Rectal smooth muscle tissue (tissue), 1 donor: ENCODE data around the gene WDFY3.

Source experiments
- H3K27ac ChIP-seq: one replicate; pipeline ENCODE4 v1.7.0; 2013; ENCODE audit warnings: low read depth, low read length, inconsistent platforms
- H3K27me3 ChIP-seq: one replicate; pipeline ENCODE4 v1.7.0; 2013; ENCODE audit warnings: low read length; ENCODE audit not compliant: control insufficient read depth, insufficient read depth
- H3K36me3 ChIP-seq: one replicate; pipeline ENCODE4 v1.7.0; 2013; ENCODE audit warnings: low read length; ENCODE audit not compliant: control insufficient read depth, insufficient read depth
- H3K4me1 ChIP-seq: one replicate; pipeline ENCODE4 v1.7.0; 2013; ENCODE audit warnings: low read length; ENCODE audit not compliant: control insufficient read depth, insufficient read depth
- H3K4me3 ChIP-seq: one replicate; pipeline ENCODE4 v1.7.0; 2013; ENCODE audit warnings: low read length
- H3K9ac ChIP-seq: one replicate; pipeline ENCODE4 v1.7.0; 2013; ENCODE audit warnings: low read length

WDFY3 gene

DNA sequence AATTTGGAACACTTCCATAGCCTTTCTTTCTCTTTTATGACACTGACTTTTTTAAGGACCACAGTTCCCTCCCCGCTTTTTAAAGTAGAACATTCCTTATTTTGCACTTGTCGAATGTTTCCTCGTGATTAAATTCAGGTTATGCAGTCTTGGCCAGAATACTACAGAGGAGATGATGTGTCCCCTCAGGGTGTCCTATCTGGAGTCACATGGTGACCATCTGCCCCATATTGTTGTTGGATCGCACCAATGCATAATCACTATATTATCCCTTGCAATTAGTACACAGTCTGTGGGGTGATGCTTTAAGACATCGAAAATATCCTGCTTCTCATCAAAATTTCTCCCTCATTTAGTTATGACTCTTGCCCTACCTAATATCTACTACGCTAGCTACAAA lies 27.4 kb downstream of the WDFY3 start:
- Histone ChIP-seq H3K27ac (no peak overlapping the region), H3K27me3 (no peaks in the 10 kb centered on the region), H3K4me1 (peaks cover 8% of the 10 kb centered on the region), H3K4me3 (no peak overlapping the region), H3K9ac (no peak overlapping the region), H3K36me3 (no peaks in the 10 kb centered on the region)

DNA sequence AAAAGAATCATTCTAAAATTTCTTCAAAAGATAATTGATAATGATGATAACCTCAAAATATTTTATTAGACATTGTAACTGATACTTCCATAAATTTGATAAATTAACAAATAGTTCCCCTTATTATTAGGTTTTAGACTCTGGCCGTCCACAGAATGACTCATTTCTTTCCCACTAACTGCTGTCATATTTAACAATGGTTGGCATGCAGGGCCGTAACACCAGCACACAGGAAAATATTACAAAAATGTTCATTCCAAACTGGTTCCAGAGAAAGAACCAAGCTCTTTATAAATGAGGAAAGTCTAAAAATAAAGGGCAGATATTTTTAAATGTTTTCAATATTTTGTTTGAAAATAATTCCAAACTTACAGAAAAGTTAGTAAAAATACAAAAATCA lies 28.2 kb downstream of the WDFY3 start:
- Histone ChIP-seq H3K4me3 (no peak overlapping the region), H3K27me3 (no peaks in the 10 kb centered on the region), H3K9ac (no peak overlapping the region), H3K27ac (no peak overlapping the region), H3K4me1 (peaks cover 8% of the 10 kb centered on the region), H3K36me3 (no peaks in the 10 kb centered on the region)

DNA sequence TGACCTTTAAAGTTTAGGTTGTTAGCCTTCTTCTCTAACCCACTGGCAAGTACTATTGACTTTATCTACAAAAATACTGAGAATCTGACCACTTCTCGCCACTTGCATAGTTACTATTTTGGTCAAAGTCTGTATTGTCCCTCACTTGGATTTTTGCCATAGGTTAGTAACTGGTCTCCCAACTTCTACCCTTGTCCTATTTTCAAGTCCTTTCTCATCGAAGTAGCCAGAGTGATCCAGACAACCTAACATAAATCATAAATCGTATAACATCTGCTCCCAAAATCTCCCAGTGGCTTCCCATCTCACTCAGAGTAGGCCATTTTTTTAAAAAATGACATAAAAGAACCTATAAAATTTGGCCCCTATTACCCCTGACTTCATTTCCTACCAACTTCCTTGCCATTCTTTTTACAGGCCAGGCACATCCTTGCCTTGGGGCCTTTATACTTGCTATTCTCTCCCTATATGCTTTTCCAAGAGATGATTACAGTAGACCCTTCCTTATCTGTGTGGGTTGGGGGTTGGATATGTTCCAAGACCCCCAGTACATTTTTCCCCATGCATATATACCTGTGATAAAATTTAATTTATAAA lies 29.0 kb downstream of the WDFY3 start:
- no peak overlapping the region for H3K9ac ChIP-seq
- H3K27ac ChIP-seq, result peak overlapping the region; percentile 28
- H3K36me3 ChIP-seq, result no peaks in the 10 kb centered on the region
- no peaks in the 10 kb centered on the region for H3K27me3 ChIP-seq
- H3K4me3 ChIP-seq, result no peak overlapping the region
- H3K4me1 ChIP-seq, result peaks cover 8% of the 10 kb centered on the region

DNA sequence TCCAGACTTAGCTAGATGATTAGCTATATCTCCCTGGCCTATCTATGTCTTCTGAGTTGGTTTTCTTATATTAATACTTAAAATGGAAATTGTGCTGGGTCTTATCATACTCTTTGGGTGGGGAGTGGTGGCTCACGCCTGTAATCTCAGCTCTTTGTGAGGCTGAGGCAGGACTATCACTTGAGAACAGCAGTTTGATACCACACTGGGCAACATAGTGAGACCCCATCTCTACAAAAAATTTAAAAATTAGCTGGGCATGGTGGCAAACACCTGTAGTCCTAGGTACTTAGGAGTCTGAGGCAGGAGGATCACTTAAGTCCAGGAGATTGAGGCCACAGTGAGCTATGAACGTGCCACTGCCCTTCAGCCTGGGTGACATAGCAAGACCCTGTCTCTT lies 30.4 kb downstream of the WDFY3 start:
- H3K9ac ChIP-seq, result no peak overlapping the region
- H3K4me1 ChIP-seq, result peaks cover 8% of the 10 kb centered on the region
- no peaks in the 10 kb centered on the region for H3K36me3 ChIP-seq
- H3K4me3 ChIP-seq, result no peak overlapping the region
- H3K27ac ChIP-seq, result no peak overlapping the region
- no peaks in the 10 kb centered on the region for H3K27me3 ChIP-seq

DNA sequence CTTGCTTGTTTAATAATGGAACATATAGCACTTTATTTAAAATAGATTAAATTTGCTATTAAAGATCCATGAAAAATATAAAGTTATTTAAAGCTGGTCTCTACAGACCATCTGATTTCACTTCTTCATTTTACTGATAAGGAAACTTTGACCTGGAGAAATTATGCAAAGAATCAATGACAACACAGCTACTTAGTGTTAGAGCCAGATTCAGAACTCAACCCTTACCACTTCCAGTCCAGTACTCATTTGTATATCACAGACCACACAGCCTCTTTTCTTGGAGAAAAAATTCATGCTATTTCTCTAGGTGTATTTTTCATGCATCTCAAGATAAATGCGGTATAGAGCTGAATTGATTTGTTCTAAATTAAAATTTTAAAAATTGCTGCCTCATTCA lies 34.0 kb downstream of the WDFY3 start:
- Histone ChIP-seq H3K9ac (no peak overlapping the region), H3K27ac (no peak overlapping the region), H3K4me1 (peaks cover 6% of the 10 kb centered on the region), H3K4me3 (no peak overlapping the region), H3K36me3 (no peaks in the 10 kb centered on the region), H3K27me3 (no peaks in the 10 kb centered on the region)

DNA sequence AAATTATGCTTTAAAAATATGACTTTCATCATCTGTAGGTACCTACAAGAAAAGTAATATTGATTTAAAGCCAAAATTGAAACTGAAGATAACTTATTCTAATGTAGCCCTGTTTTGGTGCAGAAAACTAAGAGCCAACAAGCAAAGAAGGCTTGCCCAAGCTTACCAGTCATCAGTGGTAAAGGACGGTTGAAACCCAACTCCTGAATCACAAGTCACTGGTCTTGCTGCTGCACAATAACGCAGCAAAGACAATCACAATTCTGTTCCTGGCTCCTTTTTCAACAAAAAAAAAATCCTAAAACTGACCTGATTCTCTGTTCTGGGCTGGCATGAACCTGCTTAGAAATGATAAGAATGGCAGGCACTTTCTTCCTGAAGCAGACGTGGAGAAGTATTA lies 34.5 kb downstream of the WDFY3 start:
- Histone ChIP-seq H3K36me3 (no peaks in the 10 kb centered on the region), H3K4me1 (peaks cover 5% of the 10 kb centered on the region), H3K4me3 (no peak overlapping the region), H3K27ac (no peak overlapping the region), H3K9ac (no peak overlapping the region), H3K27me3 (no peaks in the 10 kb centered on the region)

DNA sequence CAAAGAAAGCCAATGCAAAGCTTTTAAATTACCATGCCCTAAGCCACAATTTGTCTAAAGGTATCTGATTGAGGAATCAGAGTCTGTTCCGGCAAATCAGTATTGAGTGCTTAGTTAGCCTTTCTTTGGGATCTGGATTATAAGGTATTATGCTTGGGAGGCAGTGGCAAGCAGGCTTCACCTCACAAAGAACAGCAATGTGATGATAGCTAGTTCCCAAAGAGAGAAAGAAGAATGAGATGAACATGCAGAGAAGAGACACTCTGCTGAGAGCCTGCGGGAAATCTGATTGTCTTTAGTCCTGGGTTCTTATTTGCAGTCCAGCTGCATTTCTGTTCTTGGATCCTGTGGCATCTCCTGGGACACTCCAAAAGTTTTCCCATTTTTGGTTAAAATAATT lies 35.2 kb downstream of the WDFY3 start:
- no peaks in the 10 kb centered on the region for H3K27me3 ChIP-seq

DNA sequence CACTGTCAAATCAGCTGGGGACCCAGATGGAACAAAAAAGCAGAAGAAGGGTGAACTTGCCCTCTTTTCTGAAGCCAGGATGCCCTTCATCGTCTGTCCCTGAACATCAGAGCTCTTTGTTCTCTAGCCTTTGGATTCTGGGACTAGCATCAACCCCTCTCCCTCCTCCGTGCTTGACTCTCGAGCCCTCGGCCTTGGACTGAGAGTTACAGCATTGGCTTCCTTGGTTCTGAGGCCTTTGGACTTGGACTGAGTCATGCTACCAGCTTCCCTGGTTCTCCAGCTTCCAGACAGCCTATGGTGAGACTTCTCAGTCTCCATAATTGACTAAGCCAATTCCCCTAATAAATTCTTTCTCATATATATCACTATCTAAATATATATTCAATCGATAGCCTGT lies 38.4 kb downstream of the WDFY3 start:
- no peak overlapping the region for H3K4me3 ChIP-seq
- no peaks in the 10 kb centered on the region for H3K27me3 ChIP-seq
- H3K36me3 ChIP-seq, result no peaks in the 10 kb centered on the region
- no peak overlapping the region for H3K27ac ChIP-seq
- no peak overlapping the region for H3K9ac ChIP-seq
- no peaks in the 10 kb centered on the region for H3K4me1 ChIP-seq

More for the DNA sequence above, 35.2 kb downstream of the WDFY3 start:
- Histone ChIP-seq H3K27ac (no peak overlapping the region), H3K4me3 (no peak overlapping the region), H3K4me1 (no peaks in the 10 kb centered on the region), H3K9ac (no peak overlapping the region), H3K36me3 (no peaks in the 10 kb centered on the region)

DNA sequence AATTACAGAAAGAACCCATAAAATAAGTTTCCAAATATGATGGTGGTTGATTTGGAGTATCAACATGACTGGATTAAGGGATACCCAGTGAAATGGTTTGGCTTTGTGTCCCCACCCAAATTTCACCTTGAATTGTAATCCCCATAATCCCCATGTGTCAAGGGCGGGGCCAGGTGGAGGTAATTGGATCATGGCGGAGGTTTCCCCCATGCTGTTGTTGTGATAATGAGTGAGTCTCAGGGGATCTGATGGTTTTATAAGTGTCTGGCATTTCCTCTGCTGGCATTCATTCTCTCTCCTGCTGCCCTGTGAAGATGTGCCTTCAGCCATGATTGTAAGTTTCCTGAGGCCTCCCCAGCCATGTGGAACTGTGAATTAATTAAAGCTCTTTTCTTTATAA lies 39.1 kb downstream of the WDFY3 start:
- H3K36me3 ChIP-seq, result no peaks in the 10 kb centered on the region
- no peaks in the 10 kb centered on the region for H3K27me3 ChIP-seq
- H3K27ac ChIP-seq, result no peak overlapping the region
- H3K4me1 ChIP-seq, result no peaks in the 10 kb centered on the region
- H3K9ac ChIP-seq, result no peak overlapping the region
- H3K4me3 ChIP-seq, result no peak overlapping the region

DNA sequence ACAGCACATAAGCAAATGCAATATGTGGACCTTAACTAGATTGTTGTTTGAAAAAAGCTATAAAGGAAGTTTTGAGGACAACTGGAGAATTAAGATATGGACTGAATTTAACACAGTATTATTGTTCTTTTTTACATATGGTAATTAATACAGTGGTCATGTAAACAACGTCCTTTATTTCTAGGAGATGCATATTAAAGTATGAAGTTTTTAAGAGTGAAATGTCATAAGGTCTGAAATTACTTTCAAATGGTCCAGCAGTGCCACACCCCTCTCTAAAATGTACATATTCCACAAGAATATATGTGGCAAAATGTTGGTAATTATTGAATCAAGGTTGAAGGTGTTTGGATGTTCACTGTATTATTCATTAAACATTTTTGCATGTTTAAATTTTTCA lies 40.9 kb downstream of the WDFY3 start:
- Histone ChIP-seq H3K27ac (no peak overlapping the region), H3K4me1 (no peaks in the 10 kb centered on the region), H3K27me3 (no peaks in the 10 kb centered on the region), H3K9ac (no peak overlapping the region), H3K4me3 (no peak overlapping the region), H3K36me3 (no peaks in the 10 kb centered on the region)

DNA sequence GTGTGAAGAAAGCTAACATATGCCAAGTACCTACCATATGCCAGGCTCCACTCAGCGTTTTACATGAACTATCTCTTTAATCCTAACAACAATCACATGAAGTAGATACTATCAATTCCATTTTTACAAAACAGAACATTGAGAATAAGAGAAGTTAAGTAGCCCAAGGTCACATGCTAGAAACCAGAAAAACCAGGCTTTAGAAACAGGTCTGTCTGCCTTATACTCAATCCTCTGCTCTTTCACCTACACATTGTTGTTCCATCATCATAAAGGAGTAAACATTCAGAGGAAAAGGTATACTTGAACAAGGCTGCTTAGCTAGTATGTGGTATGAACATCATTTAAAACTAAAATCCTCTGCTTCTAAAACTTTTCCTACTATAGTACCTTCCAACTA lies 42.1 kb downstream of the WDFY3 start:
- H3K9ac ChIP-seq, result no peak overlapping the region
- H3K36me3 ChIP-seq, result no peaks in the 10 kb centered on the region
- no peaks in the 10 kb centered on the region for H3K4me1 ChIP-seq
- H3K4me3 ChIP-seq, result no peak overlapping the region
- H3K27me3 ChIP-seq, result no peaks in the 10 kb centered on the region
- no peak overlapping the region for H3K27ac ChIP-seq

DNA sequence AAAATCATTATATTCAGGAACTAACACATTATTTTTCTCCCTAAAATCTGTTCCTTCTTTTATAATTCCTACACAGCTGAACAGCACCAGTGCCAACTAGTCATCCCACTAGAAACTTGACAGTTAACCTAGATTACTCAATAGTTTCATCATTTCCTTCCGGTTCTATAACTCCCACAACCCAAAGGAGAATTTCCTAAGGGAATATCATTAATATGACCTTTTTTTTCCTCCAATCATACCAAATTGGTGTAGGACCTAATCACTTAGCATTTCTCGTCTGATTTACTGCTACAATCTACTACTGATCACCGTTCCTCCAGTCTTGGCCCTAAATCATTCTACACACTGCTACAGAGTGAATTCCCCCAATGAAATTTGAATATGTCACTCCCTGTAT lies 45.9 kb downstream of the WDFY3 start:
- Histone ChIP-seq H3K27me3 (no peaks in the 10 kb centered on the region), H3K9ac (no peak overlapping the region), H3K4me1 (peaks cover 7% of the 10 kb centered on the region)

DNA sequence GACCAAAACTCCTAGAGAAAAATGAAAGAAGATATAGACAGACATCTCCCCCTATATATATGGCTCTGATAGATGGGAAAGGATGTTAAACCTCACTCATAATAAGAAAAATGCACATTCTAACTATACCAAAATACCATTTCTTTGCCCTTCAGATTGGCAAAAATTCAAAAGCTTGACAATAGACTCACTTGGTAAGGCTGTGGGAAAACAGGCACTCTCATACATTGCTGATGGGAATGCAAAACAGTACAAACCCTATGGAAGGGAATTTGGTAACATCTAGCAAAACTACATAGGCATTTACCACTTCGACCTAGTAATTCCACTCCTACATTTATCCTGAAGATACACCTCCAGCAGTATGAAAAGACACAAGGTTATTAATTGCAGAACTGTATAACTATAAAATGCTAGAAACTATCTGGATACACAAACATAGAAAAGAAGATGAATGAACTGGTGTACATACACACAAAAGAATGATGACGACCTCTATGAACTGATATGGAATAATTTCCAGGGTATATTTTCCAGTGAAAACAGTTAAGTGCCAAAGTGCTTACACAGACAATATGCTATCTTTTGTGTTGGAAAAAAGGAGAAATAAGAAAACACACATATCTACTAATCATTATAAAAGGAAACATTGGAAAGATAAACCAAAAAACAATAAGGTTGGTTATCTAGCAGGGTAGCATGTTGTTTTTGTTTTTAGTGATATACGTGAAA lies 48.5 kb downstream of the WDFY3 start:
- no peaks in the 10 kb centered on the region for H3K27me3 ChIP-seq
- H3K4me1 ChIP-seq, result peaks cover 11% of the 10 kb centered on the region
- H3K9ac ChIP-seq, result no peak overlapping the region
- H3K36me3 ChIP-seq, result no peaks in the 10 kb centered on the region
- no peak overlapping the region for H3K27ac ChIP-seq
- no peak overlapping the region for H3K4me3 ChIP-seq

More for the DNA sequence above, 45.9 kb downstream of the WDFY3 start:
- Histone ChIP-seq H3K27ac (no peak overlapping the region), H3K36me3 (no peaks in the 10 kb centered on the region), H3K4me3 (no peak overlapping the region)
